Retina (tissue), 1 donor: Measurements from ENCODE around the gene C17orf50.

Experiments
- DNase-seq: peaks from one replicate; pipeline ENCODE4 v3.0.0-alpha.2; 2016

C17orf50 gene

DNA sequence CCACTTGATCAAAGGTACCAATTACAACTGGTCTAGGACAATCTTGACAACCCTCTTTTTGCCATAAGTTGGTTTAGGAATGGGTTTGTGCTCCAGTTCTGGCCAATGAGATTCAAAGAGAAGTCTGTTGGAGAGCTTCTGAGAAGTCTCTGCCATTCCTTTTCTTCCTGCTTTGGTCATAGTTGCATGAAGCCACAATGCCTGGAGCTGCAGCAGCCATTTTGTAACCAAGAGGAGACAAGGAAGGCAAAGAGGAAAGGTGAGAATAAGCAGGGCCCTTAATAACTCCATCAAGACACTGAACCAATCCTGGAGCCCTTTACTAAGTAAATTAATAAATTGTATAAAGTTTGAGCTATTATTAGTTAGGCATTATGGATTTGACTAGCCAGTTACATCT lies 3.4 kb upstream of the C17orf50 start:
- DNase-seq: no peak

DNA sequence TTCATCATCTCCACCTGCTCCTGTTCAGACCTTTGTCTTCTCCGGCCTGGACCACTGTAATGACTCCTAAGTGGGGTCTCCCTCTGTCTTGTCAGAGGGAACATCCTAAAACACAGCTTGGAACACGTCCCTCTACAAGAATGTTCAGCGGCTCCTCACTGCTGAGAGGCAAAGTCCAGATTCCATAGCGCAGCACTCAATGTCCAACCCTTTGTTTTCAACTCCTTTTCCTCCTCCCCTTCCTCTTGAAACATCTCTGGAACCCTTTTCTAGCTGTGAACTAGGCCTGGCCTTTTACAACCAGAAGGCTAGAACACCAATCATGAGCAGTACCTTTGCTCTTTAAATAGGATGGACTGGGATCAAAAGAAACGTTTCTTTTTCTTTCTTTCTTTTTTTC lies 914 bp downstream of the C17orf50 start:
- no peak for DNase-seq

- DNase-seq: no peak
Measured at GRCh38 chr17:35763767-35764122, 3.1 kb downstream of the C17orf50 start.

- peak; percentile 98 for DNase-seq
Measured at GRCh38 chr17:35764123-35764991, 3.7 kb downstream of the C17orf50 start.

GRCh38 chr17:35765086-35765710 lies 4.5 kb downstream of the C17orf50 start:
- no peak for DNase-seq

- peak; percentile 57 for DNase-seq
Measured at GRCh38 chr17:35765756-35766488, 5.2 kb downstream of the C17orf50 start.

DNA sequence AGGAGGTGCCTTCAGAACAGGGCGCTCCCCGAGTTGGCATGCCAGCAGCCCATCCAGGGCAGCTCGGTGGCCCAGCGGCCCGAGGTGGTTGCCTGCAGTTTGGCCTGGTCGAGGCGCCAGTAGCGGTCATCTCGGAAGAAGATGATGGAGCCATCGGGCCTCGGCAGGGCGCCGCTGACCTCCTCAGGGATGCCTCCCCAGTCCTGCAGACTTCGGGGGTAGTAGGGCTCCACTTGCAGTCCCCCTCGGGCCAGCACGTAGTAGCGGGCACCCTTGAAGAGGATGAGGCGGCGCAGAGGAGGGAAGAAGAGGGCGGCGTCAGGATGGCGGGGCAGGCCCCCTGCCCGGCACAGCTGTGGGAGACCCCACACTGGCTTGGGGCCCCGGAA lies 5.8 kb downstream of the C17orf50 start:
- no peak for DNase-seq

GRCh38 chr17:35766903-35767510 lies 6.3 kb downstream of the C17orf50 start:
- DNase-seq: no peak

GRCh38 chr17:35768797-35769196 lies 8.1 kb downstream of the C17orf50 start:
- DNase-seq: no peak

DNA sequence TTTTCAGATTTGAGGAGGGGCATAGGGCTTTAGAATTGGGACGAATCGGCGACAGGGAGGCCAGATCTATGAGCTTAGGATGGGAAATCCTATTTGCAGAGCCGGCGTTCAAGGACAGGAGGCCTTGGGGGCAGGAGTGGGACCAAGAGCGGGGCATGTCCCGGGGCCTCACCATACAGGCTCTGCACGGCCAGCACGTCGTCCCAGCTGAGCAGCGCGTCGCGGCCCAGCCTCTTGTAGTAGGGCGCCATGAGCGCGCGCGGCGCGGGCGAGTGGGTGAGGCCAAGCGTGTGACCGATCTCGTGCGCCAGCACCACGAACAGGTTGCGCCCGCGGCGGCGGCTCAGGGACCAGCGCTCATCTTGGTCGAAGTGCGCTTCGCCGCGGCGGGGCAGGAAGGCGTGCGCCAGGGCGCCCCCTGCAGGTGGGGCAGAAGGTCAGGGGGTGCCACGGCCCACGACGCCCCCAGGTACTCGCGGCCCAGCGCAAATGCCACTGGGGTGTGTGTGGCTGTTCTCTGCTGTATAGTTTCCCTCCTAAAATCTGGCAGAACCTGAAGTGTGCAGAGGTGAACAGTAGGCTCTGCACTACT lies 9.3 kb downstream of the C17orf50 start:
- DNase-seq: no peak

DNA sequence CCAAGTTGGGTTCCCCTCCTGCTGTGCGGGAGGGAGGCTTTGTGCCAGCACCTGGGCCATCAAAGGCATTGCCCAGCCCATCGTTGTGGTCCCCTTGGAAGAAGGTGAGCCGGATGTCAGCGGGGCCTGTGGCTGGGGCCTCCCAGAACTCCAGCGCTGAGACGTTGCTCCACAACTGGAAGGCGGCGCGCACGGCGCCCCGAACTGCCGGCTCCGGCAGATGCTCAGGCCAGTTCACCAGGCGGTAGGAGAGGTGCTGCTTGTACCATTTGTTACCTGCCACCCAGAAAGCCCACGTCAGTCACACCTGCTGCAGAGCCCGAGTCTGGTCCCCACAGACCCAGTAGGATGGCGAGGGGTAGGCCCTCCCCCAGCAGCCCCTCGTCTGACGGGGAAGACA lies 12.4 kb downstream of the C17orf50 start:
- DNase-seq: no peak

- no peak for DNase-seq
Measured at GRCh38 chr17:35773679-35774425, 13.2 kb downstream of the C17orf50 start.

- peak; percentile 28 for DNase-seq
Measured at GRCh38 chr17:35774499-35774898, 13.8 kb downstream of the C17orf50 start.

- DNase-seq: no peak
Measured at GRCh38 chr17:35775039-35775438, 14.4 kb downstream of the C17orf50 start.

- no peak for DNase-seq
Measured at GRCh38 chr17:35775583-35775982, 14.9 kb downstream of the C17orf50 start.

- no peak for DNase-seq
Measured at GRCh38 chr17:35778641-35779196, 18.0 kb downstream of the C17orf50 start.

- no peak for DNase-seq
Measured at GRCh38 chr17:35780950-35781349, 20.3 kb downstream of the C17orf50 start.

GRCh38 chr17:35784895-35785294 lies 24.2 kb downstream of the C17orf50 start:
- no peak for DNase-seq

DNA sequence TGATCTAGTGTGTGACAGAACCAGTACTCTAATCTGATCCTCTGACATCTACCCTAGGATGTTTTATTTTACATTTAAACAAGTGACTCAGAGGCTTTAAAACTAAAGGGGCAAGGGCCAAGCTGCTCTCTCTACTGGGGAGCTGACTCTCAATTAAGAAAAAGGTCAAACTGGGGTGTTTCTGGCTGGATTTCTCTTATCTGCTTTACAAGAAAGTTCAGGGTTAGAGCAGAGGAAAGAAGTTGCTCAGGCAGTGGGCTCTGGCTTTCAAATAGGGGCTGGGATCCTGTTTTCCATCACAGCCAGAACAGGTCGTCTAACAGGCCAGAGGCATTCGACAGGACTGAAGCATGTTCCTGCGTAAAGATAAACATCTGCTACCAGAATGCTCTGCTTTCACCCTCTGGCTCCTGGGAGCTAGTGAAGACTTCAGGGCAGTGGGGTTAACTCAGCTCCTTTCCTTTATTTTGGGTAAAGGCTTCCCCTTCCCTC lies 26.3 kb downstream of the C17orf50 start:
- DNase-seq: no peak

DNA sequence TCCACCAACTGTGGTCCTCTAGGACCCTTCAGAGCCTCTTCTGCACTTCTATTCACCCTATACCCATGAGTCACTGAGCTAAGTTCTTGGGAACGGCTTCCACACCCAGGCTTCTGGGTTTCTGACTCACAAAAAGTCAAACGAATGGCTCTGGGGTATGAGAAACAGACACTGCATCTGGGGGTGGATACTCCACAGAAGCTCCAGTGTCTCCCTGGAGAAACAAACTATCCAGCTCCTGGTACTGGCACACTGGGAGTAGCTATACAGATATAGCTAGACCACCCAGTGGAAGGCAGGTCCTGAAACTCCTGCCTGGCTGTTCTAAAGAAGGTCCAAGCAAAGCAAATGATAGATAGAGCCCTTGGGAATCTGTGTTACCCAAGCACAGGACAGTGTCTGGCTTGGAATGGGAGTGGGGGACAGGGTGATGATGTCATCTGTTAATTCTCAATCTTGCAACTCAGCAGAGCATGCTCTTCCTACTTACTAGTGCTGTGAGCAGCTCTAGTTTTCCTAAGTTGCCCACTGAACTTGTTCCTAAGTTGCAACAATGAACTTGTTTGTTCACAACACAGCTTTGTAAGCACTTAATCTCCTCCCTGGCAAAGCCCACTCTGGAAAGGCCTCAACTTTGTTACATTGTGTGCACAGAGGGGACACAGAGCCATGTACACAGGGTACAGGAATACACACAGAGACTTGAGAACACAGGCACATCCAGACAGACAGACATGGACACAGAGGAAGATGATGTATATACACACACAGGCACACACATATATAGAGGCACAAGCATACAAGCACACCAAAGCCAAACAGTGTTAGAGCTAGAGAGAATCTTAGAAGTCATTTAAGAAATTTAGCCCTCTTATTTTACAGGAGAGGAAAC lies 28.0 kb downstream of the C17orf50 start:
- no peak for DNase-seq

GRCh38 chr17:35790841-35791240 lies 30.2 kb downstream of the C17orf50 start:
- DNase-seq: no peak
